Measurements from ENCODE around the gene KPNA1. TPM values are rescaled to one million over a fixed set of nuclear protein-coding genes. Genes with fewer than 3 reads are reported as not detected.
A peak's percentile ranks its signal among the peaks of the same experiment; 100 is the strongest.

The KPNA1 gene
- total RNA-seq, 4 donors from 2014 or later, result 8.6 to 108 (median 30.2) TPM

- intact Hi-C loops (cut with DNase I; ENCODE audit: low total_unique reads), result no loop called here
- 91 to 96% methylated on average over 4 of the region's 4 CpGs for WGBS, 2 donors (ENCODE audit: low coverage in 1 of 2)
These were observed 6.1 kb upstream of the KPNA1 start for GRCh38 chr3:122520861-122521260.

GRCh38 chr3:122519693-122520092, 5.0 kb upstream of the KPNA1 start:
- Histone ChIP-seq H3K27me3 (no peaks in the 10 kb centered on the region), H3K27ac (no peak overlapping the region), H3K4me3 (no peak overlapping the region), H3K9me3 (no peaks in the 10 kb centered on the region), H3K36me3 (no peaks in the 10 kb centered on the region), H3K4me1 (peaks cover 0 to 6% (median 2%) of the 10 kb centered on the region in 4 donors)
- intact Hi-C loops (cut with DNase I; ENCODE audit: low total_unique reads), result no loop called here
- no peak for DNase-seq
- TF ChIP-seq CTCF (IDR thresholded peaks at IDR 0.05) (no peak), POLR2A (IDR thresholded peaks at IDR 0.05) (no peak), EP300 (IDR thresholded peaks at IDR 0.05; ENCODE audit: low read depth) (no peak), POLR2AphosphoS5 (IDR thresholded peaks at IDR 0.05) (no peak)
- in situ Hi-C loops (cut with MboI; ENCODE audit: low pct_ligation_motif_present in 1 of 4, low pct_unique_long_range_greater_than_20kb in 1 of 4, low sequenced_read_pairs in 3 of 4), result no loop called here

More at GRCh38 chr3:122520861-122521260, 6.1 kb upstream of the KPNA1 start:
- in situ Hi-C loops (cut with MboI; ENCODE audit: low pct_ligation_motif_present in 1 of 4, low pct_unique_long_range_greater_than_20kb in 1 of 4, low sequenced_read_pairs in 3 of 4), result no loop called here
- H3K36me3 ChIP-seq, result no peaks in the 10 kb centered on the region
- no peak for DNase-seq
- H3K27me3 ChIP-seq, result no peaks in the 10 kb centered on the region
- no peak for TF ChIP-seq POLR2AphosphoS5 (IDR thresholded peaks at IDR 0.05)
- TF ChIP-seq POLR2A (IDR thresholded peaks at IDR 0.05), result no peak
- no peak for TF ChIP-seq EP300 (IDR thresholded peaks at IDR 0.05; ENCODE audit: low read depth)
- no peak for TF ChIP-seq CTCF (IDR thresholded peaks at IDR 0.05)
- no peak overlapping the region for H3K27ac ChIP-seq
- H3K4me3 ChIP-seq, result no peak overlapping the region
- no peaks in the 10 kb centered on the region for H3K4me1 ChIP-seq
- no peaks in the 10 kb centered on the region for H3K9me3 ChIP-seq

- no peak for DNase-seq
- intact Hi-C loops (cut with DNase I; ENCODE audit: low total_unique reads) (no loop called here), in situ Hi-C loops (cut with MboI; ENCODE audit: low pct_ligation_motif_present in 1 of 4, low pct_unique_long_range_greater_than_20kb in 1 of 4, low sequenced_read_pairs in 3 of 4) (no loop called here)
These were observed 2.2 kb upstream of the KPNA1 start for GRCh38 chr3:122516846-122517360.

GRCh38 chr3:122515870-122516269, 1.1 kb upstream of the KPNA1 start:
- Histone ChIP-seq H3K27me3 (no peaks in the 10 kb centered on the region), H3K9me3 (no peaks in the 10 kb centered on the region), H3K4me3 (no peak overlapping the region), H3K27ac (no peak overlapping the region), H3K36me3 (no peaks in the 10 kb centered on the region), H3K4me1 (peaks cover 15 to 31% (median 22%) of the 10 kb centered on the region in 4 donors)
- intact Hi-C loops (cut with DNase I; ENCODE audit: low total_unique reads), result no loop called here
- DNase-seq, result no peak
- 88 to 91% methylated on average over 1 to 3 of the region's 3 CpGs for WGBS, 2 donors (ENCODE audit: low coverage in 1 of 2)
- TF ChIP-seq EP300 (IDR thresholded peaks at IDR 0.05; ENCODE audit: low read depth), result no peak
- in situ Hi-C loops (cut with MboI; ENCODE audit: low pct_ligation_motif_present in 1 of 4, low pct_unique_long_range_greater_than_20kb in 1 of 4, low sequenced_read_pairs in 3 of 4), result no loop called here

More at GRCh38 chr3:122516846-122517360, 2.2 kb upstream of the KPNA1 start:
- H3K9me3 ChIP-seq, result no peaks in the 10 kb centered on the region
- WGBS, 2 donors (ENCODE audit: low coverage in 1 of 2), result 94 to 100% methylated on average over 1 to 6 of the region's 6 CpGs
- no peak overlapping the region for H3K4me3 ChIP-seq
- H3K36me3 ChIP-seq, result no peaks in the 10 kb centered on the region
- H3K4me1 ChIP-seq, result peaks cover 10 to 24% (median 16%) of the 10 kb centered on the region in 4 donors
- no peak overlapping the region for H3K27ac ChIP-seq
- H3K27me3 ChIP-seq, result no peaks in the 10 kb centered on the region
- TF ChIP-seq POLR2A (IDR thresholded peaks at IDR 0.05) (no peak), POLR2AphosphoS5 (IDR thresholded peaks at IDR 0.05) (no peak), EP300 (IDR thresholded peaks at IDR 0.05; ENCODE audit: low read depth) (no peak), CTCF (IDR thresholded peaks at IDR 0.05) (no peak)

- peaks cover 15 to 37% (median 22%) of the 10 kb centered on the region in 4 donors for H3K4me1 ChIP-seq
- no peaks in the 10 kb centered on the region for H3K9me3 ChIP-seq
- H3K4me3 ChIP-seq, result peak overlapping the region; percentile 53 to 94 (median 88)
- no peaks in the 10 kb centered on the region for H3K36me3 ChIP-seq
- no peak for TF ChIP-seq CTCF (IDR thresholded peaks at IDR 0.05)
- no peak for TF ChIP-seq POLR2AphosphoS5 (IDR thresholded peaks at IDR 0.05)
- TF ChIP-seq EP300 (IDR thresholded peaks at IDR 0.05; ENCODE audit: low read depth), result no peak
- no peak for TF ChIP-seq POLR2A (IDR thresholded peaks at IDR 0.05)
- peak overlapping the region; percentile 95 to 100 (median 98) for H3K27ac ChIP-seq
- H3K27me3 ChIP-seq, result no peaks in the 10 kb centered on the region
- DNase-seq, result no peak
- in situ Hi-C loops (cut with MboI; ENCODE audit: low pct_ligation_motif_present in 1 of 4, low pct_unique_long_range_greater_than_20kb in 1 of 4, low sequenced_read_pairs in 3 of 4) (no loop called here), intact Hi-C loops (cut with DNase I; ENCODE audit: low total_unique reads) (no loop called here)
- WGBS, 2 donors (ENCODE audit: low coverage in 1 of 2), result 37 to 44% methylated on average over 5 to 19 of the region's 19 CpGs
These were observed 305 bp upstream of the KPNA1 start for GRCh38 chr3:122515020-122515468.

All from transverse colon (tissue), 4 donors.